H1 (cell line): ENCODE measurements around the gene GLRA2.

Source experiments
- CHD2 ChIP-seq: IDR thresholded peaks from 2 replicates; pipeline ENCODE4 v1.6.1; 2012; ENCODE audit warnings: low read length, improper control_type of control experiment
- EGR1 ChIP-seq: IDR thresholded peaks from 2 replicates; pipeline ENCODE4 v1.6.1; 2011; ENCODE audit warnings: low read depth, low read length, borderline replicate concordance
- EZH2 ChIP-seq: fragments of 200-600 bp; sonication (generic); IDR thresholded peaks from 2 replicates; pipeline ENCODE4 v1.7.1; 2012; ENCODE audit warnings: low read depth, mild to moderate bottlenecking, moderate library complexity, low read length, inconsistent platforms; ENCODE audit not compliant: severe bottlenecking
- PHF8 ChIP-seq: fragments of 200-600 bp; sonication (generic); conservative IDR thresholded peaks from 2 replicates; pipeline ENCODE4 v1.7.1; 2012; ENCODE audit warnings: low read depth, mild to moderate bottlenecking, inconsistent platforms, low read length, moderate library complexity
- SP1 ChIP-seq: IDR thresholded peaks from 2 replicates; pipeline ENCODE4 v1.6.1; 2011; ENCODE audit warnings: low read depth, low read length
- ZNF274 ChIP-seq: IDR thresholded peaks from 2 replicates; pipeline ENCODE4 v1.7.0; 2012; ENCODE audit warnings: low read length, borderline replicate concordance; ENCODE audit errors: extremely low read depth
- TF ChIP-seq, protein P1 (sequence below), 3 experiments: IDR thresholded peaks; 1 replicate in 2 of 3; 2 replicates in 1 of 3; pipeline versions ENCODE4 v1.5.1 to v1.6.1; 2011; ENCODE audit warnings: low read length in 3 of 3, mild to moderate bottlenecking in 3 of 3, inconsistent platforms in 2 of 3, low read depth in 1 of 3, moderate library complexity in 1 of 3; ENCODE audit not compliant: insufficient read depth in 1 of 3; ENCODE audit errors: control extremely low read depth in 1 of 3

DNA sequence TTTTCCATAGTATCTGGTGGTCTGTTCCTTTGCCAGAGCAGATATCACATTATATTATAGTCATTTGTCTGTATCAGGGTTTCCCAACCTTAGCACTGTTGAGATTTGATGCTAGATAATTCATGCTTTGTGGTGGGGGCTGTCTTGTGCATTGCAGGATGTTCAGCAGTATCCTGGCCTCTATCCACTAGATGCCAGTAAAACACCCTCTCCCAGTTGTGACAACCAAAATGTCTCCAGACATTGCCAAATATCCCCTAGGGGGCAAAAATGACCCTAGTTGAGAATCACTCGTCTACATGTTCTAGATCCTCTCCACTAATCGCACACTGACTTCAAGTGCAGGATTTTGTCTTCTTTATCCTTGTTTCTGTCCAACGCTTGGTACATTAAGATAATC lies 182.8 kb downstream of the GLRA2 start:
- TF ChIP-seq, protein P1, sequence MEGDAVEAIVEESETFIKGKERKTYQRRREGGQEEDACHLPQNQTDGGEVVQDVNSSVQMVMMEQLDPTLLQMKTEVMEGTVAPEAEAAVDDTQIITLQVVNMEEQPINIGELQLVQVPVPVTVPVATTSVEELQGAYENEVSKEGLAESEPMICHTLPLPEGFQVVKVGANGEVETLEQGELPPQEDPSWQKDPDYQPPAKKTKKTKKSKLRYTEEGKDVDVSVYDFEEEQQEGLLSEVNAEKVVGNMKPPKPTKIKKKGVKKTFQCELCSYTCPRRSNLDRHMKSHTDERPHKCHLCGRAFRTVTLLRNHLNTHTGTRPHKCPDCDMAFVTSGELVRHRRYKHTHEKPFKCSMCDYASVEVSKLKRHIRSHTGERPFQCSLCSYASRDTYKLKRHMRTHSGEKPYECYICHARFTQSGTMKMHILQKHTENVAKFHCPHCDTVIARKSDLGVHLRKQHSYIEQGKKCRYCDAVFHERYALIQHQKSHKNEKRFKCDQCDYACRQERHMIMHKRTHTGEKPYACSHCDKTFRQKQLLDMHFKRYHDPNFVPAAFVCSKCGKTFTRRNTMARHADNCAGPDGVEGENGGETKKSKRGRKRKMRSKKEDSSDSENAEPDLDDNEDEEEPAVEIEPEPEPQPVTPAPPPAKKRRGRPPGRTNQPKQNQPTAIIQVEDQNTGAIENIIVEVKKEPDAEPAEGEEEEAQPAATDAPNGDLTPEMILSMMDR (IDR thresholded peaks at IDR 0.05; ENCODE audit: control extremely low read depth in 1 of 3, insufficient read depth in 1 of 3, low read depth in 1 of 3, low read length in 3 of 3) = peak in 2 of 3 experiments; percentile 21 to 46; a peak in 3 of 4 replicates
- TF ChIP-seq PHF8 (no peak), ZNF274 (no peak), EGR1 (no peak), EZH2 (no peak), CHD2 (no peak), SP1 (no peak)
